ENCODE data around the gene MGAT4A.

GRCh38 chr2:98695255-98695654 is 35.7 kb downstream of the MGAT4A start:
- TF ChIP-seq CTCF (IDR thresholded peaks at IDR 0.05) (no peak), PBX3 (IDR thresholded peaks at IDR 0.05) (no peak), ELK1 (IDR thresholded peaks at IDR 0.05; ENCODE audit: low read depth, low read length) (no peak), POLR2A (IDR thresholded peaks at IDR 0.05; ENCODE audit: low read length) (no peak)

All from A549 (cell line).